Measurements from ENCODE around the gene ANKRD28.
"Not testable (repeated sequence)": the region's sequence is repeated elsewhere in the genome, so short reads cannot be mapped to it uniquely, and the experiment has no call there.

Gene ANKRD28

GRCh38 chr3:15781131-15781530 is 16.6 kb downstream of the ANKRD28 start:
- H3K4me3 ChIP-seq (ENCODE audit: low read depth, low read length), result no peak overlapping the region
- DNase-seq (ENCODE audit: low read depth), result no peak

GRCh38 chr3:15779111-15779510 is 18.7 kb downstream of the ANKRD28 start:
- no peak for DNase-seq (ENCODE audit: low read depth)

GRCh38 chr3:15778332-15778858 is 19.4 kb downstream of the ANKRD28 start:
- DNase-seq (ENCODE audit: low read depth), result no peak
- H3K4me3 ChIP-seq (ENCODE audit: low read depth, low read length), result no peak overlapping the region

More at GRCh38 chr3:15779111-15779510, 18.7 kb downstream of the ANKRD28 start:
- no peak overlapping the region for H3K4me3 ChIP-seq (ENCODE audit: low read depth, low read length)

GRCh38 chr3:15774931-15775560 is 22.7 kb downstream of the ANKRD28 start:
- not testable (repeated sequence) for H3K4me3 ChIP-seq (ENCODE audit: low read depth, low read length); DNase-seq (ENCODE audit: low read depth)

- H3K4me3 ChIP-seq (ENCODE audit: low read depth, low read length), result no peak overlapping the region
- no peak for DNase-seq (ENCODE audit: low read depth)
Observed at GRCh38 chr3:15771444-15771843, 26.3 kb downstream of the ANKRD28 start.

- no peak overlapping the region for H3K4me3 ChIP-seq (ENCODE audit: low read depth, low read length)
- DNase-seq (ENCODE audit: low read depth), result no peak
Observed at GRCh38 chr3:15769256-15769915, 28.4 kb downstream of the ANKRD28 start.

- DNase-seq (ENCODE audit: low read depth), result peak; percentile 88
- H3K4me3 ChIP-seq (ENCODE audit: low read depth, low read length), result no peak overlapping the region
Observed at GRCh38 chr3:15768421-15769255, 29.1 kb downstream of the ANKRD28 start.

- DNase-seq (ENCODE audit: low read depth), result no peak
Observed at GRCh38 chr3:15766406-15766805, 31.4 kb downstream of the ANKRD28 start.

GRCh38 chr3:15758295-15758694 is 39.5 kb downstream of the ANKRD28 start:
- DNase-seq (ENCODE audit: low read depth), result no peak
- H3K4me3 ChIP-seq (ENCODE audit: low read depth, low read length), result no peak overlapping the region

More at GRCh38 chr3:15766406-15766805, 31.4 kb downstream of the ANKRD28 start:
- H3K4me3 ChIP-seq (ENCODE audit: low read depth, low read length), result no peak overlapping the region

GRCh38 chr3:15757824-15758223 is 40.0 kb downstream of the ANKRD28 start:
- H3K4me3 ChIP-seq (ENCODE audit: low read depth, low read length), result no peak overlapping the region
- no peak for DNase-seq (ENCODE audit: low read depth)

- no peak for DNase-seq (ENCODE audit: low read depth)
- no peak overlapping the region for H3K4me3 ChIP-seq (ENCODE audit: low read depth, low read length)
Observed at GRCh38 chr3:15756505-15756904, 41.3 kb downstream of the ANKRD28 start.

GRCh38 chr3:15755780-15756179 is 42.0 kb downstream of the ANKRD28 start:
- no peak overlapping the region for H3K4me3 ChIP-seq (ENCODE audit: low read depth, low read length)

GRCh38 chr3:15755181-15755580 is 42.6 kb downstream of the ANKRD28 start:
- DNase-seq (ENCODE audit: low read depth), result no peak
- no peak overlapping the region for H3K4me3 ChIP-seq (ENCODE audit: low read depth, low read length)

More at GRCh38 chr3:15755780-15756179, 42.0 kb downstream of the ANKRD28 start:
- DNase-seq (ENCODE audit: low read depth), result no peak

- no peak overlapping the region for H3K4me3 ChIP-seq (ENCODE audit: low read depth, low read length)
- no peak for DNase-seq (ENCODE audit: low read depth)
Observed at GRCh38 chr3:15754047-15754446, 43.7 kb downstream of the ANKRD28 start.

GRCh38 chr3:15753056-15753710 is 44.6 kb downstream of the ANKRD28 start:
- H3K4me3 ChIP-seq (ENCODE audit: low read depth, low read length), result no peak overlapping the region
- DNase-seq (ENCODE audit: low read depth), result no peak

GRCh38 chr3:15750879-15751278 is 46.9 kb downstream of the ANKRD28 start:
- no peak for DNase-seq (ENCODE audit: low read depth)
- no peak overlapping the region for H3K4me3 ChIP-seq (ENCODE audit: low read depth, low read length)

- DNase-seq (ENCODE audit: low read depth), result no peak
- H3K4me3 ChIP-seq (ENCODE audit: low read depth, low read length), result no peak overlapping the region
Observed at GRCh38 chr3:15750143-15750542, 47.6 kb downstream of the ANKRD28 start.

GRCh38 chr3:15745896-15746295 is 51.9 kb downstream of the ANKRD28 start:
- H3K4me3 ChIP-seq (ENCODE audit: low read depth, low read length); DNase-seq (ENCODE audit: low read depth): not testable (repeated sequence)

GRCh38 chr3:15744176-15744575 is 53.6 kb downstream of the ANKRD28 start:
- DNase-seq (ENCODE audit: low read depth), result no peak
- H3K4me3 ChIP-seq (ENCODE audit: low read depth, low read length), result no peak overlapping the region
